ENCODE results near the gene EOLA1.
"Not testable (repeated sequence)": the region's sequence is repeated elsewhere in the genome, so short reads cannot be mapped to it uniquely, and the experiment has no call there.

EOLA1 gene

GRCh38 chrX:149570668-149571067, 29.9 kb downstream of the EOLA1 start:
- H3K4me2 ChIP-seq (ENCODE audit: low read length): no peak overlapping the region
- no peak overlapping the region for H4K8ac ChIP-seq (ENCODE audit: low read depth, low read length)
- H3K4me1 ChIP-seq (ENCODE audit: control insufficient read depth in 1 of 2, insufficient read depth in 2 of 2, low read length in 2 of 2): no peaks in the 10 kb centered on the region
- H3K79me1 ChIP-seq (ENCODE audit: low read length): no peaks in the 10 kb centered on the region
- no peaks in the 10 kb centered on the region for H3K36me3 ChIP-seq (ENCODE audit: control insufficient read depth in 1 of 2, insufficient read depth in 2 of 2, low read length in 2 of 2)
- H3K4ac ChIP-seq (ENCODE audit: low read depth, low read length): no peak overlapping the region
- H4K91ac ChIP-seq (ENCODE audit: low read depth, low read length): no peak overlapping the region
- H2AK5ac ChIP-seq (ENCODE audit: low read length): no peak overlapping the region
- H2BK5ac ChIP-seq (ENCODE audit: low read depth, low read length, poor library complexity): no peak overlapping the region
- H4K12ac ChIP-seq (ENCODE audit: low read depth, low read length): no peak overlapping the region
- no peak overlapping the region for H3K27ac ChIP-seq (ENCODE audit: low read depth, low read length)
- no peaks in the 10 kb centered on the region for H3K9me3 ChIP-seq (ENCODE audit: insufficient read depth, low read depth, low read length)
- WGBS (ENCODE audit: extremely low coverage, insufficient coverage, insufficient read length): no CpG with 5 or more reads among the region's 6 CpGs
- no peak overlapping the region for H3K18ac ChIP-seq (ENCODE audit: low read length)
- H3K14ac ChIP-seq (ENCODE audit: low read length): no peak overlapping the region
- H2BK12ac ChIP-seq (ENCODE audit: low read length): no peak overlapping the region
- H3K79me2 ChIP-seq (ENCODE audit: control insufficient read depth, insufficient read depth, low read length, poor library complexity): no peaks in the 10 kb centered on the region
- peak; percentile 42 to 73 for DNase-seq
- H3K9ac ChIP-seq (ENCODE audit: low read length): no peak overlapping the region
- no peaks in the 10 kb centered on the region for H3K27me3 ChIP-seq (ENCODE audit: insufficient read depth, low read length)
- H3K4me3 ChIP-seq (ENCODE audit: low read depth, low read length): no peak overlapping the region
- no peak overlapping the region for H2BK120ac ChIP-seq (ENCODE audit: insufficient read depth, low read length, poor library complexity)
- H2AFZ ChIP-seq (ENCODE audit: insufficient read depth, low read length, poor library complexity): no peak overlapping the region
- H3K23ac ChIP-seq (ENCODE audit: low read length): no peak overlapping the region

GRCh38 chrX:149571770-149572169, 31.0 kb downstream of the EOLA1 start:
- no peak overlapping the region for H2BK120ac ChIP-seq (ENCODE audit: insufficient read depth, low read length, poor library complexity)
- H3K9me3 ChIP-seq (ENCODE audit: insufficient read depth, low read depth, low read length): no peaks in the 10 kb centered on the region
- no CpG with 5 or more reads among the region's 7 CpGs for WGBS (ENCODE audit: extremely low coverage, insufficient coverage, insufficient read length)
- H3K27me3 ChIP-seq (ENCODE audit: insufficient read depth, low read length): no peaks in the 10 kb centered on the region
- H3K4me3 ChIP-seq (ENCODE audit: low read depth, low read length): no peak overlapping the region
- no peaks in the 10 kb centered on the region for H3K79me1 ChIP-seq (ENCODE audit: low read length)
- H3K9ac ChIP-seq (ENCODE audit: low read length): no peak overlapping the region
- H3K27ac ChIP-seq (ENCODE audit: low read depth, low read length): no peak overlapping the region
- no peak overlapping the region for H2AFZ ChIP-seq (ENCODE audit: insufficient read depth, low read length, poor library complexity)
- H3K23ac ChIP-seq (ENCODE audit: low read length): no peak overlapping the region
- H3K14ac ChIP-seq (ENCODE audit: low read length): no peak overlapping the region
- no peak overlapping the region for H4K12ac ChIP-seq (ENCODE audit: low read depth, low read length)
- peak in 1 of 2 donors; percentile 45 for DNase-seq
- H4K8ac ChIP-seq (ENCODE audit: low read depth, low read length): no peak overlapping the region
- H2BK12ac ChIP-seq (ENCODE audit: low read length): no peak overlapping the region
- no peak overlapping the region for H2BK5ac ChIP-seq (ENCODE audit: low read depth, low read length, poor library complexity)
- H3K4me1 ChIP-seq (ENCODE audit: control insufficient read depth in 1 of 2, insufficient read depth in 2 of 2, low read length in 2 of 2): no peaks in the 10 kb centered on the region
- no peak overlapping the region for H3K4ac ChIP-seq (ENCODE audit: low read depth, low read length)
- no peak overlapping the region for H4K91ac ChIP-seq (ENCODE audit: low read depth, low read length)
- no peak overlapping the region for H2AK5ac ChIP-seq (ENCODE audit: low read length)
- no peaks in the 10 kb centered on the region for H3K36me3 ChIP-seq (ENCODE audit: control insufficient read depth in 1 of 2, insufficient read depth in 2 of 2, low read length in 2 of 2)
- H3K79me2 ChIP-seq (ENCODE audit: control insufficient read depth, insufficient read depth, low read length, poor library complexity): no peaks in the 10 kb centered on the region
- H3K4me2 ChIP-seq (ENCODE audit: low read length): no peak overlapping the region
- no peak overlapping the region for H3K18ac ChIP-seq (ENCODE audit: low read length)

- H2BK120ac ChIP-seq (ENCODE audit: insufficient read depth, low read length, poor library complexity): no peak overlapping the region
- no CpG with 5 or more reads among the region's 1 CpG for WGBS (ENCODE audit: extremely low coverage, insufficient coverage, insufficient read length)
These were observed 31.9 kb downstream of the EOLA1 start for GRCh38 chrX:149572743-149573142.

GRCh38 chrX:149573456-149573855, 32.6 kb downstream of the EOLA1 start:
- not testable (repeated sequence) for H4K12ac ChIP-seq (ENCODE audit: low read depth, low read length); H2AFZ ChIP-seq (ENCODE audit: insufficient read depth, low read length, poor library complexity); H3K79me2 ChIP-seq (ENCODE audit: control insufficient read depth, insufficient read depth, low read length, poor library complexity); H4K8ac ChIP-seq (ENCODE audit: low read depth, low read length); H3K4me2 ChIP-seq (ENCODE audit: low read length); H3K18ac ChIP-seq (ENCODE audit: low read length); H2BK12ac ChIP-seq (ENCODE audit: low read length); H4K91ac ChIP-seq (ENCODE audit: low read depth, low read length); H2AK5ac ChIP-seq (ENCODE audit: low read length); H3K79me1 ChIP-seq (ENCODE audit: low read length); H3K9ac ChIP-seq (ENCODE audit: low read length); H3K4me1 ChIP-seq (ENCODE audit: control insufficient read depth in 1 of 2, insufficient read depth in 2 of 2, low read length in 2 of 2); DNase-seq; H2BK5ac ChIP-seq (ENCODE audit: low read depth, low read length, poor library complexity); H3K4me3 ChIP-seq (ENCODE audit: low read depth, low read length); H3K4ac ChIP-seq (ENCODE audit: low read depth, low read length); H3K9me3 ChIP-seq (ENCODE audit: insufficient read depth, low read depth, low read length); H3K27me3 ChIP-seq (ENCODE audit: insufficient read depth, low read length); H3K23ac ChIP-seq (ENCODE audit: low read length); H3K36me3 ChIP-seq (ENCODE audit: control insufficient read depth in 1 of 2, insufficient read depth in 2 of 2, low read length in 2 of 2); H3K27ac ChIP-seq (ENCODE audit: low read depth, low read length); H3K14ac ChIP-seq (ENCODE audit: low read length); H2BK120ac ChIP-seq (ENCODE audit: insufficient read depth, low read length, poor library complexity)
- WGBS (ENCODE audit: extremely low coverage, insufficient coverage, insufficient read length): no CpG with 5 or more reads among the region's 1 CpG

More at GRCh38 chrX:149572743-149573142, 31.9 kb downstream of the EOLA1 start:
- Histone ChIP-seq H3K27me3 (ENCODE audit: insufficient read depth, low read length) (no peaks in the 10 kb centered on the region), H2BK12ac (ENCODE audit: low read length) (no peak overlapping the region), H2AK5ac (ENCODE audit: low read length) (no peak overlapping the region), H3K9ac (ENCODE audit: low read length) (no peak overlapping the region), H4K8ac (ENCODE audit: low read depth, low read length) (no peak overlapping the region), H3K27ac (ENCODE audit: low read depth, low read length) (no peak overlapping the region), H3K79me2 (ENCODE audit: control insufficient read depth, insufficient read depth, low read length, poor library complexity) (no peaks in the 10 kb centered on the region), H3K36me3 (ENCODE audit: control insufficient read depth in 1 of 2, insufficient read depth in 2 of 2, low read length in 2 of 2) (no peaks in the 10 kb centered on the region), H3K23ac (ENCODE audit: low read length) (no peak overlapping the region), H2AFZ (ENCODE audit: insufficient read depth, low read length, poor library complexity) (no peak overlapping the region), H3K4ac (ENCODE audit: low read depth, low read length) (no peak overlapping the region), H3K79me1 (ENCODE audit: low read length) (no peaks in the 10 kb centered on the region), H3K4me1 (ENCODE audit: control insufficient read depth in 1 of 2, insufficient read depth in 2 of 2, low read length in 2 of 2) (no peaks in the 10 kb centered on the region), H3K4me2 (ENCODE audit: low read length) (no peak overlapping the region), H3K18ac (ENCODE audit: low read length) (no peak overlapping the region), H3K4me3 (ENCODE audit: low read depth, low read length) (no peak overlapping the region), H3K14ac (ENCODE audit: low read length) (no peak overlapping the region), H4K91ac (ENCODE audit: low read depth, low read length) (no peak overlapping the region), H3K9me3 (ENCODE audit: insufficient read depth, low read depth, low read length) (no peaks in the 10 kb centered on the region), H2BK5ac (ENCODE audit: low read depth, low read length, poor library complexity) (no peak overlapping the region), H4K12ac (ENCODE audit: low read depth, low read length) (no peak overlapping the region)
- peak in 1 of 2 donors; percentile 1 for DNase-seq
